Cardiac muscle cell (in vitro differentiated cells and primary cell): ENCODE measurements around the gene FAM89B. TPM values are rescaled to one million over a fixed set of nuclear protein-coding genes. Genes with fewer than 3 reads are reported as not detected.
A peak's percentile ranks its signal among the peaks of the same experiment; 100 is the strongest.

Experiments used
- DNase-seq, 2 donors: peaks; one replicate each; pipeline versions ENCODE4 v3.0.0 to v3.0.0-alpha.2; 2010 to 2017; ENCODE audit warnings: low read depth in 1 of 2, low spot score in 1 of 2
- H3K27ac ChIP-seq: fragments of 200-600 bp; sonication (generic); 2 replicates; pipeline ENCODE4 v1.5.1; 2016
- H3K27me3 ChIP-seq: fragments of 200-600 bp; sonication (generic); 2 replicates; pipeline ENCODE4 v1.6.0; 2016; ENCODE audit warnings: control low read depth
- H3K36me3 ChIP-seq: fragments of 200-600 bp; sonication (generic); 2 replicates; pipeline ENCODE4 v1.5.1; 2016; ENCODE audit warnings: control low read depth
- H3K4me1 ChIP-seq: fragments of 200-600 bp; sonication (generic); 2 replicates; pipeline ENCODE4 v1.8.1; 2017; ENCODE audit warnings: low read depth, mild to moderate bottlenecking, mixed run types
- H3K4me3 ChIP-seq: fragments of 200-600 bp; sonication (generic); 2 replicates; pipeline ENCODE4 v1.5.1; 2016; ENCODE audit warnings: mild to moderate bottlenecking
- H3K9me3 ChIP-seq: fragments of 200-600 bp; sonication (generic); 2 replicates; pipeline ENCODE4 v1.5.1; 2017; ENCODE audit warnings: low read depth, mild to moderate bottlenecking, control low read depth
- CTCF ChIP-seq: IDR thresholded peaks from 2 replicates; pipeline ENCODE4 v1.5.1; 2012; ENCODE audit warnings: low read depth, mild to moderate bottlenecking, low read length
- polyA plus RNA-seq: library from polyadenylated mRNA; unstranded; fragments of >200 nt; fragmentation: Nextera tagmentation; extraction: Ambion mirVana; gene quantifications from 2 replicates; pipeline ENCODE4 v1.2.1, GENCODE V29; 2016
- total RNA-seq: library from RNA; depleted of rRNA; stranded (reverse); fragments of >200 nt; gene quantifications from 2 replicates; pipeline ENCODE4 v1.2.3, GENCODE V29; 2016

Gene FAM89B
- total and polyA plus RNA-seq, 2 experiments from 2014 or later, result 42.9 to 132 TPM

GRCh38 chr11:65565624-65566453 is 6.5 kb upstream of the FAM89B start:
- H3K4me1 ChIP-seq, result peaks cover 14% of the 10 kb centered on the region
- no peaks in the 10 kb centered on the region for H3K36me3 ChIP-seq
- no peaks in the 10 kb centered on the region for H3K9me3 ChIP-seq
- H3K27ac ChIP-seq, result no peak overlapping the region
- DNase-seq, result no peak
- H3K4me3 ChIP-seq, result no peak overlapping the region
- H3K27me3 ChIP-seq, result no peaks in the 10 kb centered on the region
- no peak for TF ChIP-seq CTCF

GRCh38 chr11:65569164-65569972 is 3.0 kb upstream of the FAM89B start:
- no peaks in the 10 kb centered on the region for H3K9me3 ChIP-seq
- peaks cover 19% of the 10 kb centered on the region for H3K4me1 ChIP-seq
- H3K36me3 ChIP-seq, result no peaks in the 10 kb centered on the region
- no peak for DNase-seq
- H3K27me3 ChIP-seq, result no peaks in the 10 kb centered on the region
- peak overlapping the region; percentile 91 for H3K4me3 ChIP-seq
- H3K27ac ChIP-seq, result peak overlapping the region; percentile 80
- no peak for TF ChIP-seq CTCF

- H3K9me3 ChIP-seq, result no peaks in the 10 kb centered on the region
- H3K4me3 ChIP-seq, result peak within 1 kb of the TSS; percentile 91
- peak; percentile 99 for DNase-seq
- TF ChIP-seq CTCF, result peak; percentile 33
- H3K27ac ChIP-seq, result peak within 1 kb of the TSS; percentile 80
- peaks cover 4% of the 10 kb centered on the region for H3K27me3 ChIP-seq
- H3K36me3 ChIP-seq, result no peaks in the 10 kb centered on the region
- peaks cover 24% of the 10 kb centered on the region for H3K4me1 ChIP-seq
Measured at GRCh38 chr11:65569973-65570918, 2.1 kb upstream of the FAM89B start, which contains the start of gene ZNRD2. Gene ZNRD2 (plus strand): TSS chr11:65570477. CDS start chr11:65570492, 15 bp downstream.

GRCh38 chr11:65571420-65571819 is 918 bp upstream of the FAM89B start:
- Histone ChIP-seq H3K27ac (no peak overlapping the region), H3K4me3 (peak overlapping the region; percentile 49), H3K9me3 (no peaks in the 10 kb centered on the region), H3K4me1 (peaks cover 26% of the 10 kb centered on the region), H3K27me3 (peaks cover 5% of the 10 kb centered on the region), H3K36me3 (no peaks in the 10 kb centered on the region)
- DNase-seq, result no peak
- TF ChIP-seq CTCF, result no peak

- Histone ChIP-seq H3K9me3 (no peaks in the 10 kb centered on the region), H3K27me3 (peaks cover 5% of the 10 kb centered on the region), H3K4me1 (peaks cover 30% of the 10 kb centered on the region), H3K36me3 (no peaks in the 10 kb centered on the region), H3K27ac (peak overlapping the region; percentile 40), H3K4me3 (peak overlapping the region; percentile 49)
- peak in 1 of 2 donors; percentile 57 for DNase-seq
- TF ChIP-seq CTCF, result peak; percentile 46
Measured at GRCh38 chr11:65571940-65572339, 398 bp upstream of the FAM89B start.
